RWPE2 (cell line): Measurements from ENCODE around the gene TNFRSF14.
A peak's percentile ranks its signal among the peaks of the same experiment; 100 is the strongest.

ENCODE experiments used
- ATAC-seq: fragments of 200-7000 bp; cut with Tn5 transposase; 3 replicates; pipeline ENCODE4 v1.9.1; 2021; ENCODE audit warnings: low read depth
- DNase-seq: peaks from one replicate; pipeline ENCODE4 v3.0.0-alpha.2; 2020; ENCODE audit warnings: low spot score
- H3K27ac ChIP-seq: fragments of 450-650 bp; 2 replicates; pipeline ENCODE4 v1.5.1; 2017; ENCODE audit warnings: mild to moderate bottlenecking; ENCODE audit not compliant: poor library complexity, severe bottlenecking
- H3K27me3 ChIP-seq: fragments of 250-450 bp; sonication (Bioruptor Pico); 2 replicates; pipeline ENCODE4 v1.5.1; 2021; ENCODE audit warnings: mild to moderate bottlenecking, moderate library complexity; ENCODE audit not compliant: insufficient read depth, poor library complexity, severe bottlenecking
- H3K36me3 ChIP-seq: fragments of 250-450 bp; sonication (Bioruptor Pico); 2 replicates; pipeline ENCODE4 v1.5.1; 2020; ENCODE audit warnings: low read depth, mild to moderate bottlenecking, moderate library complexity
- H3K4me1 ChIP-seq: fragments of 250-450 bp; sonication (Bioruptor Pico); 2 replicates; pipeline ENCODE4 v1.5.1; 2021; ENCODE audit warnings: mild to moderate bottlenecking, moderate library complexity; ENCODE audit not compliant: insufficient read depth, poor library complexity, severe bottlenecking
- H3K4me3 ChIP-seq: fragments of 250-450 bp; sonication (Bioruptor Pico); 2 replicates; pipeline ENCODE4 v1.5.1; 2021; ENCODE audit warnings: mild to moderate bottlenecking, moderate library complexity; ENCODE audit not compliant: severe bottlenecking
- H3K9me3 ChIP-seq: fragments of 250-450 bp; sonication (Bioruptor Pico); 2 replicates; pipeline ENCODE4 v1.5.1; 2021; ENCODE audit warnings: mild to moderate bottlenecking, moderate library complexity; ENCODE audit not compliant: severe bottlenecking
- TF ChIP-seq, protein P1 (sequence below): fragments of 450-650 bp; IDR thresholded peaks from one replicate; pipeline ENCODE4 v1.5.1; 2017; ENCODE audit warnings: mild to moderate bottlenecking, moderate library complexity; ENCODE audit not compliant: poor library complexity, severe bottlenecking

Gene TNFRSF14

GRCh38 chr1:2522230-2522629 lies 33.9 kb upstream of the TNFRSF14 start:
- H3K36me3 ChIP-seq: peaks cover 39% of the 10 kb centered on the region
- H3K9me3 ChIP-seq: no peaks in the 10 kb centered on the region
- DNase-seq (no peak), ATAC-seq (no peak)
- TF ChIP-seq, protein P1, sequence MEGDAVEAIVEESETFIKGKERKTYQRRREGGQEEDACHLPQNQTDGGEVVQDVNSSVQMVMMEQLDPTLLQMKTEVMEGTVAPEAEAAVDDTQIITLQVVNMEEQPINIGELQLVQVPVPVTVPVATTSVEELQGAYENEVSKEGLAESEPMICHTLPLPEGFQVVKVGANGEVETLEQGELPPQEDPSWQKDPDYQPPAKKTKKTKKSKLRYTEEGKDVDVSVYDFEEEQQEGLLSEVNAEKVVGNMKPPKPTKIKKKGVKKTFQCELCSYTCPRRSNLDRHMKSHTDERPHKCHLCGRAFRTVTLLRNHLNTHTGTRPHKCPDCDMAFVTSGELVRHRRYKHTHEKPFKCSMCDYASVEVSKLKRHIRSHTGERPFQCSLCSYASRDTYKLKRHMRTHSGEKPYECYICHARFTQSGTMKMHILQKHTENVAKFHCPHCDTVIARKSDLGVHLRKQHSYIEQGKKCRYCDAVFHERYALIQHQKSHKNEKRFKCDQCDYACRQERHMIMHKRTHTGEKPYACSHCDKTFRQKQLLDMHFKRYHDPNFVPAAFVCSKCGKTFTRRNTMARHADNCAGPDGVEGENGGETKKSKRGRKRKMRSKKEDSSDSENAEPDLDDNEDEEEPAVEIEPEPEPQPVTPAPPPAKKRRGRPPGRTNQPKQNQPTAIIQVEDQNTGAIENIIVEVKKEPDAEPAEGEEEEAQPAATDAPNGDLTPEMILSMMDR: no peak
- H3K4me3 ChIP-seq: no peak overlapping the region
- no peaks in the 10 kb centered on the region for H3K27me3 ChIP-seq
- H3K27ac ChIP-seq: no peak overlapping the region
- peaks cover 21% of the 10 kb centered on the region for H3K4me1 ChIP-seq

- Histone ChIP-seq H3K4me1 (peaks cover 21% of the 10 kb centered on the region), H3K27ac (peak overlapping the region; percentile 39), H3K27me3 (no peaks in the 10 kb centered on the region), H3K9me3 (no peaks in the 10 kb centered on the region), H3K36me3 (peaks cover 28% of the 10 kb centered on the region), H3K4me3 (no peak overlapping the region)
- no peak for ATAC-seq
- TF ChIP-seq, protein P1: no peak
- no peak for DNase-seq
Measured at GRCh38 chr1:2523191-2523890, 32.8 kb upstream of the TNFRSF14 start.

DNA sequence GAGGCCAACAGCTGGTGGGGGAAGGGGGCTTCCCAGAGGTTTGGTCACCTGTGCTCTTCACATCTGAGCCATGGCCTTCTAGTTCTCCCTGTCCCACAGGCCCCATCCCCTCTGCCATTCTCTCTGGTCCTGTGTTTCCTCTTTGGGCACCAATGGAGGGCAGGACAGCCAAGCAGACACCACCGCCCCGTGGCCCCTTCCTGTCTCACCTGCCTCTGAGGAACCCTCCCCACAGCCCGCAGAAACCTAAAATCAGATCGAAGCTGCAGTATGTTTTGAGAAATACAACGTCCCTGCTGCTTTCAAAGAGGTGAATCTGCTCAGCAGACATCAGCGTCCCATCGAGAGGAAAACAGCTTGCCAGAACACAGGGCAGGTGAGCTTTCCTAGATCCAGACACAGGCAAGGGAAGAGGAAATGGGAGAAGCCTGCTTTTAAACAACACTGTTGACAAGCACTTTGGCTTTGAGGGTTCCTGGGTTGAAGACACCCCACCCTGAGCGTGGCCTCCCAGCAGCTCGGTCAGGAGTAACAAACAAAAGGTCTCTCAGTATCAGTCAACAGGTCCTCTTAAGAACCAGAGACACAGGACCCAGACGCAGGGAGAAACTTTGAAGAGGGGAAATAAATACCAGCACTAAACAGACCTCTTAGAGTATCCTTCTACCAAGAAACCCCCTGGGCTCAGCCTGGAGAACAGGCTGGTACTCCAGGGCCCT lies 32.1 kb upstream of the TNFRSF14 start:
- Histone ChIP-seq H3K27me3 (no peaks in the 10 kb centered on the region), H3K4me1 (peaks cover 21% of the 10 kb centered on the region), H3K36me3 (peaks cover 21% of the 10 kb centered on the region), H3K4me3 (no peak overlapping the region), H3K9me3 (no peaks in the 10 kb centered on the region), H3K27ac (peak overlapping the region; percentile 39)
- DNase-seq: no peak
- TF ChIP-seq, protein P1: no peak
- ATAC-seq: no peak

GRCh38 chr1:2525572-2525919 lies 30.6 kb upstream of the TNFRSF14 start:
- peaks cover 22% of the 10 kb centered on the region for H3K4me1 ChIP-seq
- H3K27ac ChIP-seq: peak overlapping the region; percentile 65
- no peaks in the 10 kb centered on the region for H3K27me3 ChIP-seq
- TF ChIP-seq, protein P1: no peak
- H3K4me3 ChIP-seq: peak overlapping the region; percentile 68
- no peaks in the 10 kb centered on the region for H3K9me3 ChIP-seq
- ATAC-seq (no peak), DNase-seq (no peak)
- peaks cover 13% of the 10 kb centered on the region for H3K36me3 ChIP-seq
